Spleen (tissue), 11 donors: ENCODE results near the gene SLC41A3. TPM values are rescaled to one million over a fixed set of nuclear protein-coding genes. Genes with fewer than 3 reads are reported as not detected.
A peak's percentile ranks its signal among the peaks of the same experiment; 100 is the strongest.
"Not testable (repeated sequence)": the region's sequence is repeated elsewhere in the genome, so short reads cannot be mapped to it uniquely, and the experiment has no call there.

Source experiments
- DNase-seq: peaks from one replicate; pipeline ENCODE4 v3.0.0-alpha.2; 2020
- H3K27ac ChIP-seq, 8 donors: fragments of 200-600 bp; sonication (generic) in 7 of 8; 1 replicate in 4 of 8; 2 replicates in 4 of 8; pipeline versions ENCODE4 v1.5.0 to v1.8.0; 2016 to 2021; ENCODE audit warnings: inconsistent platforms in 4 of 8, mild to moderate bottlenecking in 4 of 8, moderate library complexity in 1 of 8
- H3K27me3 ChIP-seq, 7 donors: fragments of 200-600 bp; sonication (generic) in 6 of 7; replicated peaks in 1 of 7; 1 replicate in 4 of 7; 2 replicates in 3 of 7; pipeline versions ENCODE4 v1.5.0 to v1.8.0; 2016 to 2021; ENCODE audit warnings: inconsistent platforms in 3 of 7, mild to moderate bottlenecking in 1 of 7
- H3K36me3 ChIP-seq, 6 donors: fragments of 200-600 bp; sonication (generic) in 5 of 6; 1 replicate in 4 of 6; 2 replicates in 2 of 6; pipeline versions ENCODE4 v1.5.0 to v1.8.0; 2016 to 2021; ENCODE audit warnings: inconsistent platforms in 2 of 6
- H3K4me1 ChIP-seq, 6 donors: fragments of 200-600 bp; sonication (generic) in 5 of 6; 1 replicate in 3 of 6; 2 replicates in 3 of 6; pipeline versions ENCODE4 v1.5.0 to v1.8.0; 2016 to 2021; ENCODE audit warnings: inconsistent platforms in 3 of 6
- H3K4me3 ChIP-seq, 8 donors: fragments of 200-600 bp; sonication (generic) in 7 of 8; 1 replicate in 4 of 8; 2 replicates in 4 of 8; pipeline versions ENCODE4 v1.5.0 to v1.8.0; 2016 to 2021; ENCODE audit warnings: inconsistent platforms in 4 of 8, mild to moderate bottlenecking in 4 of 8, moderate library complexity in 2 of 8
- H3K9me3 ChIP-seq, 8 donors: fragments of 200-600 bp; sonication (generic) in 7 of 8; 1 replicate in 4 of 8; 2 replicates in 4 of 8; pipeline versions ENCODE4 v1.5.0 to v1.8.0; 2016 to 2021; ENCODE audit warnings: inconsistent platforms in 4 of 8
- POLR2A ChIP-seq, 3 donors: fragments of 450-650 bp; IDR thresholded peaks; one replicate each; pipeline ENCODE4 v1.5.1; 2017; ENCODE audit warnings: antibody characterized with exemption in 3 of 3, mild to moderate bottlenecking in 1 of 3
- POLR2AphosphoS5 ChIP-seq, 3 donors: sonication (generic); formaldehyde crosslinking; IDR thresholded peaks; one replicate each; pipeline ENCODE4 v1.5.1; 2017; ENCODE audit warnings: antibody characterized with exemption in 3 of 3
- WGBS, 5 donors: extraction: QIAGEN DNeasy Blood & Tissue Kit in 3 of 5; methylation state at CpG; one replicate each; pipeline versions ENCODE4 v1.1.5 to v1.1.7; 2013 to 2018; 5-methylcytosine and 5-hydroxymethylcytosine counted together
- intact Hi-C: fragments of 100-400 bp; cut with DNase I; formaldehyde crosslinking; loops from one replicate; pipeline ENCODE4 v1.15.0; 2023; ENCODE audit warnings: low total_unique reads
- polyA plus RNA-seq, 3 donors: library from polyadenylated mRNA; stranded (reverse); fragments of 200-250 nt; gene quantifications; one replicate each; pipeline ENCODE4 v1.2.1, GENCODE V29; 2013
- total RNA-seq, 7 donors: library from RNA; depleted of rRNA in 3 of 7; stranded (reverse); fragments of >200 nt in 3 of 7; fragmentation: NEBNext Ultra II Directional in 4 of 7; extraction: Animal tissue kit (Norgen Biotek cat#: 25700) in 4 of 7; gene quantifications; one replicate each; pipeline versions ENCODE4 v1.1.0 to v1.2.1, GENCODE V29; 2016 to 2021
- TF ChIP-seq, protein P1 (sequence below), 11 experiments: fragments of 200-600 bp in 7 of 11; fragments of 450-650 bp in 4 of 11; sonication (generic) in 4 of 11; IDR thresholded peaks in 8 of 11; conservative IDR thresholded peaks in 3 of 11; 1 replicate in 7 of 11; 2 replicates in 4 of 11; pipeline versions ENCODE4 v1.4.0 to v1.8.0; 2016 to 2021; ENCODE audit warnings: antibody characterized with exemption in 11 of 11, inconsistent platforms in 4 of 11, mild to moderate bottlenecking in 1 of 11
- donor health status: healthy with polysubstance abuse.
- donor health status: DM: no; HTN: no; CAD: no; lungs with moderate emphysema.
- donor health status: DM: no; HTN: no; CAD: no.
- donor health status: Bipolar disorder and iron deficiency.
- donor health status: healthy.
- donor health status: DM: no; HTN: no; CAD: no.
- donor health status: DM: yes; HTN: yes; CAD: no.

Gene SLC41A3
- total and polyA plus RNA-seq, 10 donors, result 16.3 to 43.7 (median 33.7) TPM

DNA sequence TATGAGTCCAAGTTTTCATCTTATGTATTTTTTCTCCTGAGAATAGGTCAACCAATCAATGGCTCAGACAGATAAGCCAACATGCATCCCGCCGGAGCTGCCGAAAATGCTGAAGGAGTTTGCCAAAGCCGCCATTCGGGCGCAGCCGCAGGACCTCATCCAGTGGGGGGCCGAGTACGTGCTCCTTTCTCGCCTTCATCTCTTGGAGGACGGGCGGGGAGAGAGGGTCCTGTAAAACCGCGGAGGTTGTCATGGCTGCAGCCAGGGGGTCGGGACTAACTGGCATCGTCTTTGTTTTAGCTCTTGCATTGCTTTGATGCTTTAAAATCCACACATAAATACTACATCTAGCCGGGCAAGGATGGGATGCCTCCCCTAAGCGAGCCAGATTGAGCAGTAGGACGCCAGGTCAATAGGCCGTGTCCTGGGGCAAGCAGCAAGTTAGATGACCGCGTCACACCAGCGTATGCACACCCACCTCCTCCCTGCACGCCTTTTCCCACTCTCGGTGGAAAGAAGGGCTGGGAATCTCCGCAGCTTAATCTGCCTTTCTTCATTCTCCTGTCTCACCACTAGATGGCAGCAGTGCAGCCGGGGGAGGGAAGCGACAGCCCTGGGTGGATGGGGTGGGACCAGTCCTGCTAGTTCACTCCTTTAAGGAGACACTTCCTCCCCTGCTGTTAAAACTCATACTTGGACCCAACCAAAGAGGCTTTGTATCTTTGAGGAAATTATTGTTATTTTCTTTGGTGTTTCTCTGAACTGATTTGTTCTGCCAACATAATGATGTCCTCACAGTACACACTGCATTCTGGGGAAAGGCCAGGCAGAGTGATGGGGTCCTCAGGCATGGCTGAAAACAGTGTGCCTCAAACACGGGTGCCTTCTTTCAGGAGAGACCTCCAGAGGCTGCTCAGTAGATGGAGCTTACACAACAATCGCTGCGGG lies 111.7 kb downstream of the SLC41A3 start:
- TF ChIP-seq POLR2AphosphoS5 (IDR thresholded peaks at IDR 0.05), result peak in 1 of 3 donors; percentile 12
- TF ChIP-seq, protein P1, sequence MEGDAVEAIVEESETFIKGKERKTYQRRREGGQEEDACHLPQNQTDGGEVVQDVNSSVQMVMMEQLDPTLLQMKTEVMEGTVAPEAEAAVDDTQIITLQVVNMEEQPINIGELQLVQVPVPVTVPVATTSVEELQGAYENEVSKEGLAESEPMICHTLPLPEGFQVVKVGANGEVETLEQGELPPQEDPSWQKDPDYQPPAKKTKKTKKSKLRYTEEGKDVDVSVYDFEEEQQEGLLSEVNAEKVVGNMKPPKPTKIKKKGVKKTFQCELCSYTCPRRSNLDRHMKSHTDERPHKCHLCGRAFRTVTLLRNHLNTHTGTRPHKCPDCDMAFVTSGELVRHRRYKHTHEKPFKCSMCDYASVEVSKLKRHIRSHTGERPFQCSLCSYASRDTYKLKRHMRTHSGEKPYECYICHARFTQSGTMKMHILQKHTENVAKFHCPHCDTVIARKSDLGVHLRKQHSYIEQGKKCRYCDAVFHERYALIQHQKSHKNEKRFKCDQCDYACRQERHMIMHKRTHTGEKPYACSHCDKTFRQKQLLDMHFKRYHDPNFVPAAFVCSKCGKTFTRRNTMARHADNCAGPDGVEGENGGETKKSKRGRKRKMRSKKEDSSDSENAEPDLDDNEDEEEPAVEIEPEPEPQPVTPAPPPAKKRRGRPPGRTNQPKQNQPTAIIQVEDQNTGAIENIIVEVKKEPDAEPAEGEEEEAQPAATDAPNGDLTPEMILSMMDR (IDR thresholded peaks at IDR 0.05 in 8 of 11, conservative IDR thresholded peaks at IDR 0.05 in 3 of 11), result peak; percentile 35 to 83 (median 72)
- H3K36me3 ChIP-seq, intact Hi-C loops, H3K9me3 ChIP-seq, H3K27ac ChIP-seq: not testable (repeated sequence)
- WGBS, 5 donors, result 3 to 12% (median 4%) methylated on average over 28 to 30 of the region's 31 CpGs
- H3K4me3 ChIP-seq, result peak overlapping the region in 2 of 8 donors; percentile 14 to 48
- peak; percentile 70 for DNase-seq
- H3K27me3 ChIP-seq, result peaks cover 0 to 33% (median 21%) of the 10 kb centered on the region in 7 donors
- peaks cover 4 to 10% (median 8%) of the 10 kb centered on the region in 6 donors for H3K4me1 ChIP-seq

- intact Hi-C loops, DNase-seq, H3K9me3 ChIP-seq, H3K27ac ChIP-seq, H3K36me3 ChIP-seq: not testable (repeated sequence)
- H3K4me1 ChIP-seq, result peaks cover 4 to 10% (median 8%) of the 10 kb centered on the region in 6 donors
- 0 to 37% (median 20%) methylated on average over 2 to 6 of the region's 50 CpGs for WGBS, 5 donors
- peaks cover 0 to 41% (median 21%) of the 10 kb centered on the region in 7 donors for H3K27me3 ChIP-seq
- peak within 1 kb of the TSS in 1 of 8 donors; percentile 34 for H3K4me3 ChIP-seq
These were observed 115.0 kb downstream of the SLC41A3 start, which contains the start of gene ROPN1B for GRCh38 chr3:125968701-125969592. Gene ROPN1B (plus strand): TSS chr3:125969178. CDS start chr3:125972055, 2,877 bp downstream.

GRCh38 chr3:125968121-125968520 lies 115.8 kb downstream of the SLC41A3 start:
- H3K27ac ChIP-seq, intact Hi-C loops, H3K4me3 ChIP-seq, H3K9me3 ChIP-seq, H3K36me3 ChIP-seq, DNase-seq: not testable (repeated sequence)
- Histone ChIP-seq H3K4me1 (peaks cover 4 to 10% (median 8%) of the 10 kb centered on the region in 6 donors), H3K27me3 (peaks cover 0 to 41% (median 21%) of the 10 kb centered on the region in 7 donors)
- WGBS, 5 donors, result 92 to 98% (median 93%) methylated on average over 2 of the region's 2 CpGs

DNA sequence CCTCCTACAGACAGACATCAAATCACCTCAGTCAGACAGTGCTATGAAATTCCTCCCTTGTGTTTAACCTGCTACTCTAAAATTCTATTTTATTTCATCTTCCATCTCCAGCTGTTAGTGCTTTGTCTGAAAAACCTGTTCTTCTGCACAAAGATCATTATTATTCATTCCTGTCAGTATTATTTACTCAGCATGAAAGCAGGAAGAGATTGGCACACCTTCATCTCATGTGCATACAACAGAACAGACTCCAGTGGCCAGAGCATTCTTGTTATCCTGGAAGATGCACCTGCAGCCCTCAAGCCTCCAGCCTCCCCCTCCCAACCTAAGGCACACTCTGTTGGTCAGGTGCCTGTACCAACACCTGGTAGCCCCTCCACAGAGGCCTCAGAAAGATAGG lies 116.8 kb downstream of the SLC41A3 start:
- Histone ChIP-seq H3K9me3 (no peaks in the 10 kb centered on the region), H3K27me3 (peaks cover 0 to 43% (median 19%) of the 10 kb centered on the region in 7 donors), H3K27ac (no peak overlapping the region), H3K4me3 (no peak overlapping the region), H3K4me1 (peaks cover 2 to 5% (median 5%) of the 10 kb centered on the region in 6 donors), H3K36me3 (no peaks in the 10 kb centered on the region)
- intact Hi-C loops, result no loop called here
- DNase-seq, result no peak
- TF ChIP-seq, protein P1 (IDR thresholded peaks at IDR 0.05 in 8 of 11, conservative IDR thresholded peaks at IDR 0.05 in 3 of 11), result no peak
- TF ChIP-seq POLR2A (IDR thresholded peaks at IDR 0.05), result no peak
- TF ChIP-seq POLR2AphosphoS5 (IDR thresholded peaks at IDR 0.05), result no peak
